Small intestine (tissue), 7 donors: ENCODE measurements around the gene WDR37. TPM values are rescaled to one million over a fixed set of nuclear protein-coding genes. Genes with fewer than 3 reads are reported as not detected.

ENCODE experiments used
- DNase-seq, 2 donors: peaks; one replicate each; pipeline versions ENCODE4 v3.0.0 to v3.0.0-alpha.2; 2013
- FAIRE-seq: peaks from 2 replicates; lab custom pipeline; 2012; peaks lifted over from hg19 to GRCh38; lab: Jason Lieb, UNC
- H3K27ac ChIP-seq, 3 donors: one replicate each; pipeline ENCODE4 v1.5.1; 2013; ENCODE audit warnings: low read length in 2 of 3, mild to moderate bottlenecking in 2 of 3, control low read depth in 1 of 3, inconsistent platforms in 1 of 3, low read depth in 1 of 3, moderate library complexity in 1 of 3
- H3K27me3 ChIP-seq, 3 donors: one replicate each; pipeline ENCODE4 v1.6.1; 2013; ENCODE audit warnings: low read length in 3 of 3, inconsistent platforms in 1 of 3; ENCODE audit not compliant: control insufficient read depth in 3 of 3, insufficient read depth in 3 of 3
- H3K36me3 ChIP-seq, 3 donors: one replicate each; pipeline ENCODE4 v1.6.1; 2013; ENCODE audit warnings: low read length in 3 of 3, inconsistent platforms in 1 of 3, low read depth in 1 of 3, mild to moderate bottlenecking in 1 of 3, moderate library complexity in 1 of 3; ENCODE audit not compliant: control insufficient read depth in 3 of 3, insufficient read depth in 2 of 3
- H3K4me1 ChIP-seq, 3 donors: one replicate each; pipeline ENCODE4 v1.6.1; 2013; ENCODE audit warnings: low read length in 2 of 3, inconsistent platforms in 1 of 3, low read depth in 1 of 3, mild to moderate bottlenecking in 1 of 3, moderate library complexity in 1 of 3; ENCODE audit not compliant: control insufficient read depth in 3 of 3, insufficient read depth in 2 of 3
- H3K4me3 ChIP-seq, 3 donors: one replicate each; pipeline ENCODE4 v1.5.1; 2013; ENCODE audit warnings: low read length in 3 of 3, control low read depth in 1 of 3, inconsistent platforms in 1 of 3, low read depth in 1 of 3, mild to moderate bottlenecking in 1 of 3, moderate library complexity in 1 of 3
- H3K9me3 ChIP-seq, 2 donors: one replicate each; pipeline ENCODE4 v1.6.1; 2013; ENCODE audit warnings: low read depth in 1 of 2, low read length in 1 of 2; ENCODE audit not compliant: control insufficient read depth in 2 of 2, insufficient read depth in 1 of 2
- WGBS, 3 donors: extraction: QIAGEN DNeasy Blood & Tissue Kit; methylation state at CpG; one replicate each; pipeline ENCODE4 v1.1.7; 2013; 5-methylcytosine and 5-hydroxymethylcytosine counted together
- polyA plus RNA-seq, 4 donors: library from polyadenylated mRNA; stranded (reverse) in 3 of 4; unstranded in 1 of 4; fragments of 200-250 nt in 3 of 4; fragments of 120-200 nt in 1 of 4; gene quantifications; one replicate each; pipeline versions ENCODE4 v1.2.1 to v1.2.3, GENCODE V29; 2013
- donor health status: healthy with polysubstance abuse.
- donor health status: control.
- donor health status: control.
- donor health status: Bipolar disorder and iron deficiency.
- donor health status: healthy.

WDR37 gene
- polyA plus RNA-seq, 4 donors, result 6.8 to 14.8 (median 7.7) TPM

DNA sequence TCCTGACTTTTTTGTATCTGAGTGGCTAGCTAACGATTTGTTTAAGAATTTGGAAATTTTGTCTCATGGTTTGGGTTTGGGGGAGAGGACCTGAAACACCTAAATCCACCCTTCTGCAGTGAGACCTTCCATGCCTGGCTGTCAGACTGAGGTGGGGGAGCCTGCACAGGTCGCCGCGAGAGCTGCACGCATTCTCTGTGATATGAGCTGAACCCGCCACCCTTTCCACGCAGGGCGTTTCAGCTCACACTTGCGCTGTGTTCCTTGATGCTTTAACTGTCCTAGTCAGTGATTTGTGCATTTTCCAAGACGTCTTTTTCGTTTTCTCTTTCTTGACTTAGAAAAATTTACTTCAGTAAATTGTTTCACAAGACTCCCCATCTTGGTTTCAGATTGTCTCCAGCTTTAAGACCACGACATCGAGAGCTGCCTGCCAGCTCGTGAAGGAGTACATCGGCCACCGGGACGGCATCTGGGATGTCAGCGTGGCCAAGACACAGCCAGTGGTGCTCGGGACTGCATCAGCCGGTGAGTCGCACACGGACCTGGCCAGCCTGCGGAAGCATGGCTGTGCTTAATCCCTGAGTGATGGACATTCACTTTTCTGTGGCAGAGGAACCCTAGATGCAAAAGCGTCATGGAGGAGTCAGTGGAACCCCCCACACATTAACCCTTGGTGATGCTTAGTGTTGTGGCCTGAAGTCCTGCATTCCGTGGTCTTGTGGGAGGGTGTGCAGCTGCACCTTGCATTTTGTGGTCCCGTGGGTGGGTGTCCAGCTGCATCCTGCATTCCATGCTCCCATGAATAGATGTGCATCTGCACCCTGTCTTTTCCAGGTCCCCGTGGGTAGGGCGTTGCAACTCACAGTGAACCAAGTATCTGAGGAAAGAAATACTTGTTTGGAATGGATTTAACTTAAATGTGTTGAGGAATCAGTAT is 28.1 kb downstream of the WDR37 start:
- DNase-seq (no peak), FAIRE-seq (no peak)
- Histone ChIP-seq H3K27ac (no peak overlapping the region), H3K27me3 (no peaks in the 10 kb centered on the region), H3K4me1 (no peaks in the 10 kb centered on the region), H3K4me3 (no peak overlapping the region), H3K9me3 (no peaks in the 10 kb centered on the region), H3K36me3 (peaks cover 17 to 60% (median 32%) of the 10 kb centered on the region in 3 donors)
- 95 to 98% (median 97%) methylated on average over 28 of the region's 28 CpGs for WGBS, 3 donors

DNA sequence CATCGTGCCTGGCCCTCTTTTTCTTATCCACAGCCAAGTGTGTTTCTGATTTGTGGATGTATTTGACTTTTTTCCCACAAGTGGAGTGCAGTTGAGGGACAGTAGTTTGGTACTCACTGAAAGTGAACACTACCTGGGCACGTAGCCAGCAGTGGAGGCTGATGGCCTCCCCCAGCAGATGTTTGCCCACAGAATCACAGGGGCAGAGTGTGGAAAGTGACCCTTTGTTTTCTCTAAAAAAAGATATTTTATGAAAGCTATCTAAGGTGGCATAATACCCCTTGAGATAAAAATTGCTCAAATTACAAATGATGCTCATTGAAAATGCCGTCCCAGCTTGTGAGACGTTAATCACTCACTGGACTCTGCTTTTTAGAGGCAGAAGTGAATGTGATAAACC is 29.1 kb downstream of the WDR37 start:
- no peaks in the 10 kb centered on the region for H3K27me3 ChIP-seq
- whole genome bisulfite sequencing, 3 donors, result 82 to 96% (median 93%) methylated on average over 4 of the region's 4 CpGs
- H3K27ac ChIP-seq, result no peak overlapping the region
- DNase-seq, result no peak
- peaks cover 18 to 62% (median 33%) of the 10 kb centered on the region in 3 donors for H3K36me3 ChIP-seq
- no peak for FAIRE-seq
- H3K9me3 ChIP-seq, result no peaks in the 10 kb centered on the region
- no peaks in the 10 kb centered on the region for H3K4me1 ChIP-seq
- H3K4me3 ChIP-seq, result no peak overlapping the region

DNA sequence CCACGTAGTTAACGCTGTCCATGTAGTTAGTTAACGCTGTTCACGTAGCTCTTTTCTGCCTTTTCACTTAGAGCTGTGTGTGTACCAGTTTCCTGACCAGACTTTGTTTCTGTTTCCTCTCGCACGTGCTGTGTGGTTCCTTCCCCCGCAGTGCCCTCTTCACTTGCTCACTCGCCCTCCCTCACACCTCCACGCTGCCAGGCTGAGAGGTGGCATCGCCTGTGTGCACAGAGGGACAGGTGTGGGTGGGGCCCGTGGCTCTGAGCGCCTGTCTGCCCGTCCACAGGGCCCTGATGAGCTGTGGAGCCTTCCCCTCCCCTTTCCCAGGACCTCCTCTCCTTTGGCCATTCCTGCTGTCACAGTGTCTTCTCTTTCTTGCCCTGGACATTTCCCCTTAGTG is 30.6 kb downstream of the WDR37 start:
- FAIRE-seq, result no peak
- WGBS, 3 donors, result 83 to 88% (median 84%) methylated on average over 13 of the region's 13 CpGs

DNA sequence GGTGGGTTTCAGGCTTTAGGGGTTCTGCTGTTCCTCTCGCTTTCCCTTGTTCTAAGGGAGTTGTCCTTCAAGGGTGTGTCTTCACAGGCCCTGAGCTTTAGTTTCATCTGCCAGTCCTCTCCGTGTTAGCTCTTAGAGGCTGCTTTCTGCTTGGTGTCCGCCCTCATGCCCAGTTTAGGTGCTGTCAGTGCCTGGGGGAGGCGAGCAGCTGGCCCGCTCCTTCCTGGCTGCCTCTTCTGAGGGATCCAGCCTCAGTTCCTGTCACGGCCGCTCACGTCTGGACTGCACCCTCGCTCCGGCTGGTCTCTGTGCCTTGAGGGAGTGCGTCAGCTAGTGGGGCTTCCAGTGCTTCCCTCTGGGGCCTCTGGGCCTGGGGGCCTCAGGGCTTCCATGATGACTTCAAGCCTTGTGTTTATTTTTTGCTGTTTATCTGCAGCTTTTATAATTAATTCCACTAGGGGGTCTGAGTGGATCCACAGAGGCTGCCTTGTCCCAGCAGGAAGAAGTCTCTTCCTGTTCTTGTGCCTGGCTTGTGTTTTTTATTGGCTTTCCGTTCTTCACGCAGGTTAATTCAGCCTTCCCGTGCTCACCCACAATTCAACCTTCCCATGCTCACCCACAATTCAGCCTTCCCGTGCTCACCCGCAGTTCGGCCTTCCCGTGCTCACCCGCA is 33.0 kb downstream of the WDR37 start:
- no peak for FAIRE-seq
- WGBS, 3 donors, result 86 to 92% (median 90%) methylated on average over 19 of the region's 19 CpGs
- Histone ChIP-seq H3K27ac (no peak overlapping the region), H3K27me3 (no peaks in the 10 kb centered on the region), H3K4me3 (no peak overlapping the region), H3K4me1 (no peaks in the 10 kb centered on the region), H3K36me3 (peaks cover 22 to 70% (median 25%) of the 10 kb centered on the region in 3 donors), H3K9me3 (no peaks in the 10 kb centered on the region)
- no peak for DNase-seq

More for the DNA sequence above, 30.6 kb downstream of the WDR37 start:
- Histone ChIP-seq H3K4me1 (no peaks in the 10 kb centered on the region), H3K9me3 (no peaks in the 10 kb centered on the region), H3K4me3 (no peak overlapping the region), H3K36me3 (peaks cover 20 to 69% (median 33%) of the 10 kb centered on the region in 3 donors), H3K27ac (no peak overlapping the region), H3K27me3 (no peaks in the 10 kb centered on the region)
- no peak for DNase-seq

DNA sequence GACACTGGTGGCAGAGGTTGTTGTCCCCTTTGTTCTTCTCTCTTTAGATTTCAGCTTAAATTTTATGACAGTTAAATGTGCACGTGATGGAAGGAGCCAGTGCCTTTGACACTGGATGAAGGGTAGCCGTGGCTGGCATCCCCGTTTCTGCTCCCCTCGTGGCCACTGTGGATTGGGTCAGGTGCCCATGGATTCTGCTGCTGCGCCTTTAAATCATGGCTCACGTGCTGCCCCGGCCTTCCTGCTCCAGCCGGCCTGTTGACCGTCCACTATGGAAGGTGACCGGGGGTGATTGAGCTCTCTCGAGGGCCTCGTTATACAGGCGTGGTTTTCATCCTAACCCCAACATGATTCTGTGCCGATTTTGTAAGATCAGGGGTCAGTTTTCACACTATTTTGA is 34.5 kb downstream of the WDR37 start:
- no peak for FAIRE-seq
- Histone ChIP-seq H3K27me3 (no peaks in the 10 kb centered on the region), H3K36me3 (peaks cover 18 to 67% (median 20%) of the 10 kb centered on the region in 3 donors), H3K4me3 (no peak overlapping the region), H3K4me1 (no peaks in the 10 kb centered on the region), H3K9me3 (no peaks in the 10 kb centered on the region), H3K27ac (no peak overlapping the region)
- DNase-seq, result no peak
- 96% methylated on average over 14 of the region's 14 CpGs for WGBS, 3 donors

DNA sequence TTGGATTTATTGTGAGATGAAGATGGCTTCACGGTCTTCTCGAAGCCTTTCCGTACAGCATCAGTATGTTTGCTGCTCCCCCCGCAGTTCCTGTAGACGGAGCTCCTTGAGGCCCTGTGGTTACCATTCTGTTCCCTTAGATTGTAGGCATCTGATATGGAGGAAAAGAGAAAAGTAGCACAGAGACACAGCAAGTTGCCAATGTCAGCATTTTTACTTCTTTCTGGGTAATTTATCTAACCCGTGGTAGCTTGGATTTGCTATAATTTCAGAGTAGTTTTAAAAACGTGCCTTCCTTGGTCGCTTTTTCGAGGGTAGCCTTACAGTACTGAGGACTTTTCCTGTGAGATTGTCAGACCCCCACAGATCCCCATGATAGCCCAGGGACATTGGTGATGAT is 37.5 kb downstream of the WDR37 start:
- peaks cover 14 to 72% (median 16%) of the 10 kb centered on the region in 3 donors for H3K36me3 ChIP-seq
- no peak overlapping the region for H3K4me3 ChIP-seq
- H3K27ac ChIP-seq, result no peak overlapping the region
- H3K9me3 ChIP-seq, result no peaks in the 10 kb centered on the region
- H3K27me3 ChIP-seq, result no peaks in the 10 kb centered on the region
- no peaks in the 10 kb centered on the region for H3K4me1 ChIP-seq
- FAIRE-seq (no peak), DNase-seq (no peak)
- 94 to 97% (median 95%) methylated on average over 9 of the region's 9 CpGs for WGBS, 3 donors

DNA sequence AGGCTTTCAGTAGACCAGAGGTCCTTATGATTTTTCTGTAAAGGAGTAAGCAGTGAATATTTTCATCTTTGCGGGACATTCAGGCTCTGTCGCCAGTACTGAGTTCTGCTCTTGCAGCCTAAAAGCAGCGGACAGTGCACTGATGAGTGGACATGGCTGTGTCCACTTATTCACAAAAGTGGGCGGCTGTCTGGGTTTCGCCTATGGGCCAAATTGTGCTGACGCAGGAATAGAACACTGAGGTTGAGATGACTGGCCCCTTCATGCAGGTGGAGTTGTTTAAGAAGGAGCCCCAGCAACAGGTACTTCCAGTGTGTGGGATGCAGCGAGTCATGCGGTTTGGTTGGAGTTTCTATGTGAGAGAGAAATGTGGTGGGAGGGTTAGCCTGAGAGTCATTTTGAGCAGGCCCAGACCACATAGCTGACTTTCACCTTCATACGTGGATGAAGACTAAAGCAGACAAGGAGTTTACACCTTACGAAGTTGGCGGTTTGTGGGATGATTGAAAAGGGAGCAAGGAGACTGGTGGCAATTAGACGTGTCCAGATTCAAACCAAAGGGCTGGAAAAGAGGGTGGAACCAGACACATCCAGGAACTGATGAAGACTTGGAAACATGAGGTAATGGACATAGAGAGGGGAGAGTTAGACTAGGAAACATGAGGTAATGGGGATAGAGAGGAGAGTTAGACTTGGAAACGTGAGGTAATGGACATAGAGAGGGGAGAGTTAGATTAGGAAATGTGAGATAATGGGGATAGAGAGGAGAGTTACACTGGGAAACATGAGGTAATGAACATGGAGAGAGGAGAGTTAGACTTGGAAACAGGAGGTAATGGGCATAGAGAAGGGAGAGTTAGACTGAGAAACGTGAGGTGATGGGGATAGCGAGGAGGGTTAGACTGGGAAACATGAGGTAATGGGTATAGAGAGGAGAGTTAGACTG is 38.2 kb downstream of the WDR37 start:
- DNase-seq (no peak), FAIRE-seq (no peak)

DNA sequence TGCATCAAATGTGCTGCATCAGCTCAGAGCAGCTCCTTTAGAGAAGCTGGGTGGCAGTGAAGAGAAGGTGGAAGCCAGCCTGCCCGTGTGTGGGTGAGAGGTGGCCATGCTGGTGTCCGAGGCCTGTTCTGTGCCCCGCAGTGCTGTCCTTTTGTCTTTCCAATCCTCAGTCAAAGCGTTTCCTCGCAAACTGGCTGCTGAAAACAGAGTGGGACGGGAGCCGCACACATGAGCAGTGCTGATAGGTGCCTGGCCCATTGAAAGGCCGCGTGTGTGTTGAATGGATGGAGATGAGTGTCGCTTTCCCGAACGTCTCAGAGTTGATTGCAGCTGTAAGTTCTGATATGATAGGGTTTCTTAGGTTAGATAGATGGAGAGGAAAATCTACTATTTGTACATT is 39.3 kb downstream of the WDR37 start:
- 89 to 94% (median 93%) methylated on average over 12 of the region's 12 CpGs for WGBS, 3 donors
- H3K4me3 ChIP-seq, result no peak overlapping the region
- no peaks in the 10 kb centered on the region for H3K4me1 ChIP-seq
- H3K9me3 ChIP-seq, result no peaks in the 10 kb centered on the region
- no peaks in the 10 kb centered on the region for H3K27me3 ChIP-seq
- peaks cover 7 to 64% (median 12%) of the 10 kb centered on the region in 3 donors for H3K36me3 ChIP-seq
- FAIRE-seq (no peak), DNase-seq (no peak)
- no peak overlapping the region for H3K27ac ChIP-seq

More for the DNA sequence above, 38.2 kb downstream of the WDR37 start:
- peaks cover 10 to 68% (median 15%) of the 10 kb centered on the region in 3 donors for H3K36me3 ChIP-seq
- no peaks in the 10 kb centered on the region for H3K27me3 ChIP-seq
- H3K4me3 ChIP-seq, result no peak overlapping the region
- WGBS, 3 donors, result 88 to 93% (median 92%) methylated on average over 15 of the region's 15 CpGs
- H3K27ac ChIP-seq, result no peak overlapping the region
- H3K9me3 ChIP-seq, result no peaks in the 10 kb centered on the region
- H3K4me1 ChIP-seq, result no peaks in the 10 kb centered on the region
